Duodenal mucosa (tissue), 2 donors: Measurements from ENCODE around the gene CBX2.

ENCODE experiments used
- H3K27ac ChIP-seq: one replicate; pipeline ENCODE4 v1.7.0; 2013; ENCODE audit warnings: low read depth, low read length
- H3K27me3 ChIP-seq, 2 donors: one replicate each; pipeline ENCODE4 v1.7.0; 2013; ENCODE audit warnings: low read length in 2 of 2, control low read depth in 1 of 2; ENCODE audit not compliant: insufficient read depth in 2 of 2, control insufficient read depth in 1 of 2
- H3K36me3 ChIP-seq, 2 donors: one replicate each; pipeline ENCODE4 v1.7.0; 2013; ENCODE audit warnings: low read length in 2 of 2, control low read depth in 1 of 2; ENCODE audit not compliant: insufficient read depth in 2 of 2, control insufficient read depth in 1 of 2
- H3K4me1 ChIP-seq, 2 donors: one replicate each; pipeline ENCODE4 v1.7.0; 2013; ENCODE audit warnings: low read length in 2 of 2, control low read depth in 1 of 2; ENCODE audit not compliant: insufficient read depth in 2 of 2, control insufficient read depth in 1 of 2
- H3K4me3 ChIP-seq, 2 donors: one replicate each; pipeline ENCODE4 v1.7.0; 2013; ENCODE audit warnings: low read length in 2 of 2, low read depth in 1 of 2
- H3K9ac ChIP-seq, 2 donors: one replicate each; pipeline ENCODE4 v1.7.0; 2013; ENCODE audit warnings: low read length in 2 of 2, low read depth in 1 of 2
- H3K9me3 ChIP-seq, 2 donors: one replicate each; pipeline ENCODE4 v1.7.0; 2013; ENCODE audit warnings: low read length in 2 of 2, control low read depth in 1 of 2; ENCODE audit not compliant: control insufficient read depth in 1 of 2

The CBX2 gene

DNA sequence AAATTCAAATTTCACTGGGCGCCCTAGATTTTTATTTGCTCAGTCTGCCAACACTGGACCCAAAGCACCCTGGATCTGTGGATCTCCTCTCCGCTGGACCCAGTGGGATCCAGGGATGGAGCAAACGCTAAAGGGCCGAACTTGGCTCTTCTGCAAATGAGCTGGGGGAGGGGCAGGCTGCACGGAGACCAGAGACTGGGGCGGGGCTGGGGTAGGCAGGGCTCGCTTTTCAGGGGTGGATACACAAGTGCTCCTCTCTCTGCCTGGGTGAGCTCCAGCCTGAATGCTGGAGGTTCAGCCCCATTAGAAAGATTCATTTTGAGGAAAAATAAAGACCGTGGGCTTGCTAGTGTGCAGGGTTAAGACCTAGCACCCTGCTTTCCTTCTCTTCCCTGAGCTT, 52.4 kb downstream of the CBX2 start:
- Histone ChIP-seq H3K9me3 (no peaks in the 10 kb centered on the region), H3K27me3 (peaks cover 0 to 3% of the 10 kb centered on the region in 2 donors), H3K36me3 (peaks cover 0 to 10% of the 10 kb centered on the region in 2 donors), H3K4me1 (peaks cover 35 to 44% of the 10 kb centered on the region in 2 donors), H3K9ac (no peak overlapping the region), H3K4me3 (no peak overlapping the region), H3K27ac (no peak overlapping the region)

DNA sequence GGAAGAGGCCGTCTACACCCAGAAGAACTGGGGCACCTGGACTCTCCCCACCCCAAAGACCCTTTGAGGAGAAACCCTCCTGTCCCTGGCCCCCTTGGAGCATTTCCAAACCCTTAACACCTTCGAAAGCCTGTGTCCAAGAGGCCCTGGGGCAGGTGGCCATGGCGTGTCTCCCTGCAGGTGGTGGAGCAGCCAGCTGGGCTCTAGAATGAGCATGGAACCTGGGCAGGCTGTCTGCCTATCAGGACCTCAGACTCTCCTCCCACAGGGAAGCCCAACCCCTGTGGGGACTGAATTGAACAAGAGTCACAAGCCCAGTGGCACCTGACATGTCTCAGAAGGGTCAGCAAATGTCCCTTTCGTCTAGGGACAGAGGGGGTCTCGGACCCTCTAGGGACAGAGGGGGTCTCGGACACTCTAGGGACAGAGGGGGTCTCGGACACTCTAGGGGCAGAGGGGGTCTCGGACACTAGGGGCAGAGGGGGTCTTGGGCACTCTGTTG, 52.9 kb downstream of the CBX2 start:
- peaks cover 0 to 3% of the 10 kb centered on the region in 2 donors for H3K27me3 ChIP-seq
- peaks cover 30 to 42% of the 10 kb centered on the region in 2 donors for H3K4me1 ChIP-seq
- H3K9ac ChIP-seq: no peak overlapping the region
- H3K27ac ChIP-seq: no peak overlapping the region
- peaks cover 0 to 10% of the 10 kb centered on the region in 2 donors for H3K36me3 ChIP-seq
- no peak overlapping the region for H3K4me3 ChIP-seq
- H3K9me3 ChIP-seq: no peaks in the 10 kb centered on the region

DNA sequence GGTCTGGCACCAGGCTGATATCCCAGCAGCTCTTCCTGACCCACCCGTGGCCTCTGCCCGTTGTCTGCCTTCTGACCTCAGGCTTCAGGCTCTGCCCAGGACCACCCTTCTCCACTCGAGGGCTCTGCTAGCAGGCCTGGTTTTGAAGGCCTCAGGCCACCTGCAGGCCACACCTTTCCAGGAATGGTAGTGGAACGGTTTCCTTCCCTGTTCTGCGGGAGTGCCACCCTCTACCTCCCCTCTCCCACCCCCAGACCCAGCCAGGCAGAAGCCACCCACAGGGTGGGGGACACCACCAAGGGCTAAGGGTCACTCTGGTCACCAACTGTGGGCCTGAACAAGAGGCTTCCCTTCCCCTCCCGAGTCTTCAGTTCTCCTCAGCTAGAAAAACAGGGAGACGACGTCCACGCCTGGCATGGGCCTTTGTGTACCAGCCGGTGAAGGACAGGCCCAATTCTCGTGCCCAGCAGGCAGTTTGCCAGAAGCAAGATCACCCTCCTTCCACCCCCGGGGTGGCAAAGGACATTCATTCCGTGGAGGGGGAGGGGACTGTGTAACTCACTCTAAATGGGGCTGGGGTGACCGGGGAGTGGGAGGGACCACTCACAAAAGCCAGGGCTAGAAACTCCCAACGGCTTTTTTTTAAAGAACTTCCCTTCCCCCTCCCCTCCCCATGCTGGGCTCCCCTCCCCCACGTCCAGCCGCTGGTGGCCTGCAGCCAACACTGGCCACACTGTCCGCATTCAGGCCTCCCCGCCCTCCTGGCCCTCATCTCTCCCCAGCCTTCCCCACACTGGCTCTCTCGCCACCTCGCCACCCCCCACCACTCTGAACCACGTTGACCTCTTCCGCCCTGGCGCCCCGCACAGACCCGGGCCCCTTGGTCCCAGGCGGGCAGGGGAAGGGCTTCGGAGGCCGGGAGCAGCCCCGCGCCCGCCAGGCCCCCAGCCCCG, 53.6 kb downstream of the CBX2 start:
- no peak overlapping the region for H3K9ac ChIP-seq
- peaks cover 0 to 3% of the 10 kb centered on the region in 2 donors for H3K27me3 ChIP-seq
- H3K4me1 ChIP-seq: peaks cover 29 to 42% of the 10 kb centered on the region in 2 donors
- no peaks in the 10 kb centered on the region for H3K9me3 ChIP-seq
- no peak overlapping the region for H3K27ac ChIP-seq
- H3K4me3 ChIP-seq: peak overlapping the region; percentile 29 to 48
- peaks cover 0 to 10% of the 10 kb centered on the region in 2 donors for H3K36me3 ChIP-seq

DNA sequence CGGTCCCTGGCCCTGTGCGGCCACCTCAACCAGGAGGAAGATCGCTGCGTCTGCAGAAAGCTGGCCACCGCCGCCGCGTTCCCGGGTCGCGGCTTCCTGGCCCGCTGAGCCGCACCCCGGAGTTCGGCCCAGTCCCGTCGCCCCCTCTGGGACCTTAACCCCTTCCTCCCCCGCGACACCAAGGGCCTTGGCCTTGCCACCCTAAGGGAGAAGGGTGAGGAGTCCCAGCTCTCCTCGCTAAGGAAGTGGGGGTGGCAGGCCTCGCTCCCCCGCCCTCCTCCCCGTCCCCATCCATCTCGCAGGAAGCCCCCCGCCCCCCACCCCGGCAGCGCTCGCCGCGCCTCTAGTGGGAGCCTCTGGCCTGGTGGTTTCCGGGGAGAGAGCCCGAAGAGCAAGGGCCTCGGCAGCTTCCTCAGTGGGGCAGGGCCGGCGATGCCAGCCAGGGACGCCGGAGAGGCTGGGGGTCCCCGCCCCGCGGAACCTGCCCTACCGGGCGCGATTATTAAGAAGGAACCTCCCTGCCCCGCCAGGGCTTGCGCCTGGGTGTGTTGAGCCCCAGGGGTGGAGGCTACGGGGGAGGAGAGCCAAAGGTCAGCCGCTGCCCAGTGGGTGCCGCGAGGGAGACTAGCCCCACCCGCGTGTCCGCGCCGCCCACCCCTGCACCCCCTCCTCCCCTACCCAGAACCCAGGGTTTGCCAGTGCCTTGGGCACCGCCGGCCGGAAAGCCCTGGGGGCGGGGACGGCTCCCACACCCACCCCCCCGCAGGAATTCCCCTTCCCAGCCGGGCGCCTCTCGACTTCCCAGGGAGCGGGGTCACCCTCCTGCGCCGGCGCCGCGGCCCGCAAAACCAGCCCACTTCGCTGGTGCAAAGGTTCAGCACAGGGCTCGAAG, 54.5 kb downstream of the CBX2 start:
- H3K4me1 ChIP-seq: peaks cover 34 to 47% of the 10 kb centered on the region in 2 donors
- H3K9ac ChIP-seq: no peak overlapping the region

DNA sequence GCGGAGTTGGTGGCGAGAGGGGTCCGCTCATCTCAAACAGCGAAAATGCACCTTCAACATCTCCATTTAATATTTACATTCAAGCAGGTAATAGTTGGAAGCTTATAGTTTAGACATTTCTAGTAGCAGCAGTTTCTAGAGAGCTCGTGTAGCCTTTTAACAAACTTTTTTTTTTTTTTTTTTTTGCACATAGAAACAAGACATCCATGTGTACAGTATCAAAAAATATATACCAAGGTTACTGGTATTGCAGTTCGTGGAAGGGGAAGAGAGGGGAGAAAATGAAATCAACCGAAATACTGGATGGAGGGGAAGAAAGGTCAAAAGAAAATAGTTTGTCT, 55.1 kb downstream of the CBX2 start:
- H3K27ac ChIP-seq: no peak overlapping the region
- H3K4me3 ChIP-seq: peak overlapping the region; percentile 29 to 48
- peaks cover 40 to 47% of the 10 kb centered on the region in 2 donors for H3K4me1 ChIP-seq
- H3K27me3 ChIP-seq: no peaks in the 10 kb centered on the region
- H3K9me3 ChIP-seq: no peaks in the 10 kb centered on the region
- H3K36me3 ChIP-seq: peaks cover 0 to 10% of the 10 kb centered on the region in 2 donors
- H3K9ac ChIP-seq: no peak overlapping the region

More for the DNA sequence above, 54.5 kb downstream of the CBX2 start:
- peaks cover 0 to 10% of the 10 kb centered on the region in 2 donors for H3K36me3 ChIP-seq
- H3K27ac ChIP-seq: no peak overlapping the region
- no peaks in the 10 kb centered on the region for H3K9me3 ChIP-seq
- H3K4me3 ChIP-seq: peak overlapping the region; percentile 29 to 48
- H3K27me3 ChIP-seq: no peaks in the 10 kb centered on the region

DNA sequence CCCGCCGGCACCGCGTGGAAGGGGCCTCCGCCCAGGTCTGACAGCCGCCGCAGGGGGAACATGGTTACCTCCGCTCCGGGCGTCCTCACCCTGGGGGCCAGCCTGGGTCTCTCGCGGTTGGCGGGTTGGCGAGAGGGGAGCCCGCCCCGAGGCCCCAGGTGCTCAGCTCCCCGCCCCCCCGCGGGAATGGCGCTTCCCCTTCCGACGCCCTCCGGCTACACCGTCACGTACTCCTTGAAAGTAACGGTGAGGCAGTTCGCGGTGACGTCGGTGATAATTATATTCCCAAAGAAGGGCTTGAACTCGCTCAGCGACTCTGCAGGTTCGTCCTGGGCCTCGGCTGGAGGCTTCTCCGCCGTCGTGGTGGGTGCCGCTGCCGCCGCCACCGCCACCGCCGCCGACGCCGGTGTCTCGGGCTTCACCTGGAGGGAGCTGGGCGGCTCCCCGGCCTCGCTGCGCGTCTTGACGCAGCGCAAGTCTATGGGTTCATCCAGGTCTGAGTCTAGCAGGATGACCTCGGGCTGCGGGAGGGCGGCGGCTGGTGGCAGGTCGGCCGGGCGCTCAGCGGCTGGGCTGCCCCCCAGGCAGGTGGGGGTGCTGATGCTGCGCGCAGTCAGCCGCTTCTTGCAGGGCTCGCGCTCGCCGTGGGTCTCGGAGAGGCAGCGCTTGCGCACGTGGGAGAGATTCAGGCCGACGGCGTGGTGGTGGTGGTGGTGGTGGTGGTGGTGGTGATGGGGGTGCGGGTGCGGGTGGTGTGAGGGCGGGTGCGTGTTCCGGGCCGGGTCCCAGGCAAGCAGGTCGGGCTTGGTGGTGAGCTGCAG, 56.0 kb downstream of the CBX2 start:
- no peaks in the 10 kb centered on the region for H3K9me3 ChIP-seq
- H3K4me1 ChIP-seq: peaks cover 38 to 43% of the 10 kb centered on the region in 2 donors
- H3K9ac ChIP-seq: no peak overlapping the region
- H3K36me3 ChIP-seq: peaks cover 0 to 10% of the 10 kb centered on the region in 2 donors
- no peaks in the 10 kb centered on the region for H3K27me3 ChIP-seq
- no peak overlapping the region for H3K27ac ChIP-seq
- H3K4me3 ChIP-seq: no peak overlapping the region

DNA sequence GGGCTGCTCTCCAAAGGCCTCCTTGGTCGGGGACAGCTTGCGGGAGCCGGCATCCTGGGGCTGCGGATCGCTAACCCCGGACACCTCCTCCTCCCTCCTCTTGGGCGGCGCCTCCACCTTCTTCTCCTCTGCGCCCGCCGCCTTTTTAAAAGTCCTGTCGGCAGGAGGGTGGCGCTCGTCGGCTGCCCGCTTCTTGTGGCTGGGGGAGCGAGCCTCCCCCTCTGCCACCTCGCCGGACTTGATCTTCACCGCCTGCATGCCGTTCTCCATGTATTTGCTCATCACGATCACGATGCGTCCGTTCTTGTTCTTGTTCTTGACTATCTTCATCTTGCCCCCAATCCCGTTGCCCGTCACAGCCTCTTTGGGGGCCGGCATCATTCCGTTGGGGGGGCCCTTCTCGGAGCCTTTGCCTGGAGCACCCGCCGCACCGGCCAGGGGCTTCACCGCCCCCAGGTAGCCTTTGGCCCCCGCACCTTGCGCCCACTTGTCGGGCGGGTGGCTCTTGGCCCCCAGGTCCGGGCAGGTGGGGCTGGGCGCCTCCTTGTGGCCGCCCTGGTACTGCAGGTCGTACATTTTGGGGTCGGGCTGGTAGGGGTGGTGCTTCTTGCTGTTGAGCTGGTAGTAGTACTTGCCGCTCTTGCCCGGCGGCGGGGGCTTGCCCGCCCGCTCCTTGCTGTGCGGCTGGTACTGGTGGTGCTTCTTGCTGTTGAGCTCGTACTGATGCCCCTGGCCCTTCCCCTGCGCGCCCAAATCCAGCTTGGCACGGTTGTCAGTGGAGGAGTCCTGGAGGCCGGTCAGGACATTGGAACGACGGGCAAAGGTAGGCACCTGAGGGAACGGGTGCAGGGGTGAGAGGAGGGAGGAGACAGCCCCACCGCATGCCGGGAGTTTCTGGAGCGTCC, 56.9 kb downstream of the CBX2 start:
- peaks cover 35 to 38% of the 10 kb centered on the region in 2 donors for H3K4me1 ChIP-seq

DNA sequence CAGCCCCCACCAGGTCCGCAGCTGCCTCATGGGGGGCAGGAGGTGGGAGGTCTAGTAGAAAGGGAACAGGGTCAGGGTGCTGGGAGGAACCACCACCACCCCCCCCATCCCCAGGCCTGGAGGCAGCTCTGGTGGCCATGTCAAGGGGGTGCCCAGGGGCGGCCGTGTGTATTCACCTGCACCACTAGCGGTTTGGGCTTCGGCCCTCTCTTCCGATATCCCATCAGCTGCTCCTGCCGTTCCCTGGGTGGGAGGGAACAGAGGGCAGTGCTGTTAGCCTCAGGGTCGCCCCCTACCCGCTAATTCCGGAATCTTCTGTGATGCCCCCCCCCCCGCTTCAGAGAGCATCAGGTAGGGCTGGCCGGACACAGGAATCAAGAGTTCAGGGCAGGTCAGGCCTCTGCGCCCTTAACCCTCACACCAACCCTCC, 57.5 kb downstream of the CBX2 start:
- H3K36me3 ChIP-seq: peaks cover 0 to 10% of the 10 kb centered on the region in 2 donors
- H3K27me3 ChIP-seq: peaks cover 6% of the 10 kb centered on the region in 2 donors
- H3K4me3 ChIP-seq: no peak overlapping the region
- no peaks in the 10 kb centered on the region for H3K9me3 ChIP-seq
- no peak overlapping the region for H3K9ac ChIP-seq
- no peak overlapping the region for H3K27ac ChIP-seq
- H3K4me1 ChIP-seq: peaks cover 40 to 43% of the 10 kb centered on the region in 2 donors

More for the DNA sequence above, 56.9 kb downstream of the CBX2 start:
- Histone ChIP-seq H3K36me3 (peaks cover 0 to 10% of the 10 kb centered on the region in 2 donors), H3K9ac (no peak overlapping the region), H3K27me3 (no peaks in the 10 kb centered on the region), H3K27ac (no peak overlapping the region), H3K4me3 (no peak overlapping the region), H3K9me3 (no peaks in the 10 kb centered on the region)
